ENCODE results near the gene SNRNP40. TPM values are rescaled to one million over a fixed set of nuclear protein-coding genes. Genes with fewer than 3 reads are reported as not detected.
A peak's percentile ranks its signal among the peaks of the same experiment; 100 is the strongest.
"Not testable (repeated sequence)": the region's sequence is repeated elsewhere in the genome, so short reads cannot be mapped to it uniquely, and the experiment has no call there.

The SNRNP40 gene
- total RNA-seq, 1 experiment from 2014 or later = 269 TPM

GRCh38 chr1:31295874-31296485 lies 608 bp downstream of the SNRNP40 start:
- in situ Hi-C loops (cut with HindIII; ENCODE audit: low sequenced_read_pairs) = no loop called here
- DNase-seq (ENCODE audit: low spot score) = no peak

GRCh38 chr1:31289021-31289420 lies 7.6 kb downstream of the SNRNP40 start:
- no peak for DNase-seq (ENCODE audit: low spot score)
- in situ Hi-C loops (cut with HindIII; ENCODE audit: low sequenced_read_pairs) = no loop called here

- DNase-seq (ENCODE audit: low spot score); in situ Hi-C loops (cut with HindIII; ENCODE audit: low sequenced_read_pairs): not testable (repeated sequence)
Observed at GRCh38 chr1:31287791-31288190, 8.8 kb downstream of the SNRNP40 start.

GRCh38 chr1:31282426-31282825 lies 14.2 kb downstream of the SNRNP40 start:
- DNase-seq (ENCODE audit: low spot score) = not testable (repeated sequence)

GRCh38 chr1:31273619-31274018 lies 23.0 kb downstream of the SNRNP40 start:
- in situ Hi-C loops (cut with HindIII; ENCODE audit: low sequenced_read_pairs) = no loop called here
- DNase-seq (ENCODE audit: low spot score) = no peak

More at GRCh38 chr1:31282426-31282825, 14.2 kb downstream of the SNRNP40 start:
- in situ Hi-C loops (cut with HindIII; ENCODE audit: low sequenced_read_pairs) = not testable (repeated sequence)

GRCh38 chr1:31272369-31272768 lies 24.2 kb downstream of the SNRNP40 start:
- in situ Hi-C loops (cut with HindIII; ENCODE audit: low sequenced_read_pairs) = no loop called here
- no peak for DNase-seq (ENCODE audit: low spot score)

GRCh38 chr1:31266547-31266946 lies 30.0 kb downstream of the SNRNP40 start:
- DNase-seq (ENCODE audit: low spot score) = peak; percentile 50
- in situ Hi-C loops (cut with HindIII; ENCODE audit: low sequenced_read_pairs) = no loop called here

GRCh38 chr1:31264790-31265386 lies 31.7 kb downstream of the SNRNP40 start:
- in situ Hi-C loops (cut with HindIII; ENCODE audit: low sequenced_read_pairs) = no loop called here
- peak; percentile 94 for DNase-seq (ENCODE audit: low spot score)

GRCh38 chr1:31263408-31263807 lies 33.2 kb downstream of the SNRNP40 start:
- DNase-seq (ENCODE audit: low spot score) = no peak
- in situ Hi-C loops (cut with HindIII; ENCODE audit: low sequenced_read_pairs) = no loop called here

- DNase-seq (ENCODE audit: low spot score); in situ Hi-C loops (cut with HindIII; ENCODE audit: low sequenced_read_pairs): not testable (repeated sequence)
Observed at GRCh38 chr1:31262393-31262792, 34.2 kb downstream of the SNRNP40 start.

GRCh38 chr1:31261916-31262315 lies 34.7 kb downstream of the SNRNP40 start:
- in situ Hi-C loops (cut with HindIII; ENCODE audit: low sequenced_read_pairs) = no loop called here
- DNase-seq (ENCODE audit: low spot score) = no peak

- in situ Hi-C loops (cut with HindIII; ENCODE audit: low sequenced_read_pairs) = no loop called here
- DNase-seq (ENCODE audit: low spot score) = peak; percentile 95
Observed at GRCh38 chr1:31259746-31260145, 36.8 kb downstream of the SNRNP40 start.

GRCh38 chr1:31258581-31258980 lies 38.0 kb downstream of the SNRNP40 start:
- in situ Hi-C loops (cut with HindIII; ENCODE audit: low sequenced_read_pairs) = no loop called here
- no peak for DNase-seq (ENCODE audit: low spot score)

- in situ Hi-C loops (cut with HindIII; ENCODE audit: low sequenced_read_pairs) = no loop called here
- DNase-seq (ENCODE audit: low spot score) = no peak
Observed at GRCh38 chr1:31257213-31257612, 39.4 kb downstream of the SNRNP40 start.

GRCh38 chr1:31249854-31250253 lies 46.7 kb downstream of the SNRNP40 start:
- DNase-seq (ENCODE audit: low spot score) = peak; percentile 91
- in situ Hi-C loops (cut with HindIII; ENCODE audit: low sequenced_read_pairs) = no loop called here

- DNase-seq (ENCODE audit: low spot score) = peak; percentile 41
- in situ Hi-C loops (cut with HindIII; ENCODE audit: low sequenced_read_pairs) = no loop called here
Observed at GRCh38 chr1:31248276-31248675, 48.3 kb downstream of the SNRNP40 start.

GRCh38 chr1:31244326-31244725 lies 52.3 kb downstream of the SNRNP40 start:
- DNase-seq (ENCODE audit: low spot score) = no peak
- in situ Hi-C loops (cut with HindIII; ENCODE audit: low sequenced_read_pairs) = no loop called here

- no peak for DNase-seq (ENCODE audit: low spot score)
- in situ Hi-C loops (cut with HindIII; ENCODE audit: low sequenced_read_pairs) = no loop called here
Observed at GRCh38 chr1:31243501-31244286, 52.9 kb downstream of the SNRNP40 start.

- DNase-seq (ENCODE audit: low spot score) = no peak
- in situ Hi-C loops (cut with HindIII; ENCODE audit: low sequenced_read_pairs) = no loop called here
Observed at GRCh38 chr1:31241321-31241720, 55.3 kb downstream of the SNRNP40 start.

- peak; percentile 51 for DNase-seq (ENCODE audit: low spot score)
Observed at GRCh38 chr1:31239653-31240241, 56.8 kb downstream of the SNRNP40 start, which contains the start of gene NKAIN1. Gene NKAIN1, minus strand, starts transcription at chr1:31239887. Its CDS starts 340 bp downstream, at chr1:31239547.

More at GRCh38 chr1:31239653-31240241, 56.8 kb downstream of the SNRNP40 start, which contains the start of gene NKAIN1:
- in situ Hi-C loops (cut with HindIII; ENCODE audit: low sequenced_read_pairs) = no loop called here
